ENCODE results near the gene CINP. TPM values are rescaled to one million over a fixed set of nuclear protein-coding genes. Genes with fewer than 3 reads are reported as not detected.

Gene CINP
- total and polyA plus RNA-seq, 9 of the 15 experiments (the other 6 are each of a cell fraction or from before 2014, with no cell fraction given) = 36.3 to 63.2 (median 43.7) TPM

DNA sequence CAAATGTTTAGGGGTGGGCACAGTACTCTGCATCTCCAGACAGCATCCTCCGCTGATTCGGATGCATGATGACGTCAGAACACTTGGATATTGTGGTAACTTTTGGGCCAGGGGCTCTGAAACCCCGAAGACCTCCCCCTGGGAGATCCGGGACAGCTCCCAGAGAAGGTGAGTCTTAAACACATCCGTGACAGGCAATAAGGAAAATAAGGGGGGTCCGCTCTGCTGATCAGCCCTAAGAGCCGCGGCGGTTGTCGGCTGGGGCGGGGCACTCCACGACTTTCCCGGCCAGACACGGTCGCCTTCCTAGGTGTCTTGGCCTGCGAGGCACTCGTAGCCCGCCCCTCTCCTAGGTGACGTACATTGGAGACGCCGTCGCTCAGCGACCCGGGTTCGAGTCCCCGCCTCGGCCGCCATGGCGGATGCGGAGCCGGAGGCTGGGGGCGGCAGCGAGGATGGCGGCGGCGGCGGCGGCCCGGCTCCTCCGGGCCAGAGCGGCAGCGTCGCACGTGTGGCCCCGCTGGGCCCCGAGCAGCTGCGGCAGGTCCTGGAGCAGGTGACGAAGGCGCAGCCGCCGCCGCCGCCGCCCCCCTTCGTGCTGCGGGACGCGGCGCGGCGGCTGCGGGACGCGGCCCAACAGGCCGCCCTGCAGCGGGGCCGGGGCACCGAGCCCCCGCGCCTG is 43.2 kb downstream of the CINP start, which contains the start of gene ZNF839 (continued):
- TF ChIP-seq, protein P1, sequence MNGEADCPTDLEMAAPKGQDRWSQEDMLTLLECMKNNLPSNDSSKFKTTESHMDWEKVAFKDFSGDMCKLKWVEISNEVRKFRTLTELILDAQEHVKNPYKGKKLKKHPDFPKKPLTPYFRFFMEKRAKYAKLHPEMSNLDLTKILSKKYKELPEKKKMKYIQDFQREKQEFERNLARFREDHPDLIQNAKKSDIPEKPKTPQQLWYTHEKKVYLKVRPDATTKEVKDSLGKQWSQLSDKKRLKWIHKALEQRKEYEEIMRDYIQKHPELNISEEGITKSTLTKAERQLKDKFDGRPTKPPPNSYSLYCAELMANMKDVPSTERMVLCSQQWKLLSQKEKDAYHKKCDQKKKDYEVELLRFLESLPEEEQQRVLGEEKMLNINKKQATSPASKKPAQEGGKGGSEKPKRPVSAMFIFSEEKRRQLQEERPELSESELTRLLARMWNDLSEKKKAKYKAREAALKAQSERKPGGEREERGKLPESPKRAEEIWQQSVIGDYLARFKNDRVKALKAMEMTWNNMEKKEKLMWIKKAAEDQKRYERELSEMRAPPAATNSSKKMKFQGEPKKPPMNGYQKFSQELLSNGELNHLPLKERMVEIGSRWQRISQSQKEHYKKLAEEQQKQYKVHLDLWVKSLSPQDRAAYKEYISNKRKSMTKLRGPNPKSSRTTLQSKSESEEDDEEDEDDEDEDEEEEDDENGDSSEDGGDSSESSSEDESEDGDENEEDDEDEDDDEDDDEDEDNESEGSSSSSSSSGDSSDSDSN (IDR thresholded peaks at IDR 0.05; ENCODE audit: borderline replicate concordance in 1 of 2, low read depth in 2 of 2, low read length in 2 of 2) = no peak
- TF ChIP-seq ZNF197 (CRISPR knock-in tag; IDR thresholded peaks at IDR 0.05; ENCODE audit: low read depth) (no peak), TBL1XR1 (IDR thresholded peaks at IDR 0.05; ENCODE audit: low read length in 2 of 2) (peak in 1 of 2 experiments; percentile 50; a peak in 1 of 4 replicates), POLR2AphosphoS5 (IDR thresholded peaks at IDR 0.05; ENCODE audit: control insufficient read depth, insufficient read depth, low read depth, low read length) (0 out of 2 replicates have a peak, but pooled peaks have one; percentile 47), MAZ (CRISPR knock-in tag; conservative IDR thresholded peaks at IDR 0.05 in 1 of 2, IDR thresholded peaks at IDR 0.05 in 1 of 2) (peak; percentile 85 to 94), ADNP (tag; IDR thresholded peaks at IDR 0.05) (peak; percentile 68), JUN (IDR thresholded peaks at IDR 0.05; ENCODE audit: borderline replicate concordance, low read depth, low read length) (0 out of 2 replicates have a peak, but pooled peaks have one; percentile 12), JUN (CRISPR knock-in tag; IDR thresholded peaks at IDR 0.05; ENCODE audit: borderline replicate concordance) (peak; percentile 64; the same call in 1 of the 2 replicates), ZNF274 (IDR thresholded peaks at IDR 0.05; ENCODE audit: borderline replicate concordance, low read depth, low read length) (no peak), HCFC1 (IDR thresholded peaks at IDR 0.05; ENCODE audit: low read depth, low read length) (peak; percentile 81), MEIS2 (IDR thresholded peaks at IDR 0.05; ENCODE audit: partially characterized antibody) (no peak), NR2C1 (IDR thresholded peaks at IDR 0.05) (no peak), NR2C1 (tag; IDR thresholded peaks at IDR 0.05) (peak; percentile 17; the same call in 1 of the 2 replicates)
